Endothelial cell (in vitro differentiated cells): ENCODE results near the gene SOX5. TPM values are rescaled to one million over a fixed set of nuclear protein-coding genes. Genes with fewer than 3 reads are reported as not detected.

Source experiments
- DNase-seq: peaks from one replicate; pipeline ENCODE4 v3.0.0; 2021; ENCODE audit warnings: low spot score
- H3K27ac Mint-ChIP-seq: one replicate; pipeline ENCODE4 v1.8.0; 2021; ENCODE audit warnings: mixed read lengths, inconsistent platforms; ENCODE audit not compliant: unreplicated experiment
- H3K27me3 Mint-ChIP-seq: one replicate; pipeline ENCODE4 v1.8.0; 2021; ENCODE audit warnings: mild to moderate bottlenecking, moderate library complexity, mixed read lengths, inconsistent platforms; ENCODE audit not compliant: unreplicated experiment
- H3K36me3 Mint-ChIP-seq: one replicate; pipeline ENCODE4 v1.8.0; 2021; ENCODE audit warnings: mild to moderate bottlenecking, low read depth, mixed read lengths, inconsistent platforms; ENCODE audit not compliant: unreplicated experiment
- H3K4me1 Mint-ChIP-seq: one replicate; pipeline ENCODE4 v1.8.0; 2021; ENCODE audit warnings: mild to moderate bottlenecking, mixed read lengths, inconsistent platforms; ENCODE audit not compliant: unreplicated experiment
- H3K4me3 Mint-ChIP-seq: one replicate; pipeline ENCODE4 v1.8.0; 2021; ENCODE audit warnings: mild to moderate bottlenecking, mixed read lengths, inconsistent platforms; ENCODE audit not compliant: unreplicated experiment
- H3K9me3 Mint-ChIP-seq: one replicate; pipeline ENCODE4 v1.8.0; 2021; ENCODE audit warnings: mixed read lengths, inconsistent platforms; ENCODE audit not compliant: unreplicated experiment
- long read RNA-seq: library from polyadenylated mRNA; unstranded; transcript quantifications from one replicate; pipeline ENCODE4 v2.0.0, GENCODE V29; 2020; ENCODE audit not compliant: unreplicated experiment
- total RNA-seq: library from RNA; stranded (reverse); fragmentation: NEBNext Ultra II Directional; extraction: Animal tissue kit (Norgen Biotek cat#: 25700); gene quantifications from one replicate; pipeline ENCODE4 v1.2.1, GENCODE V29; 2021; ENCODE audit not compliant: unreplicated experiment
- TF ChIP-seq, protein P1 (sequence below): fragments of 200-600 bp; sonication (generic); IDR thresholded peaks from one replicate; pipeline ENCODE4 v1.5.0; 2021; ENCODE audit warnings: antibody characterized with exemption; ENCODE audit not compliant: unreplicated experiment

SOX5 gene
- 23.1 TPM for total RNA-seq
- long read RNA-seq, partial matches to known transcripts = 0 of 1 reads
- long read RNA-seq, other reads (novel, unspliced or antisense) = 1 of 1 reads

DNA sequence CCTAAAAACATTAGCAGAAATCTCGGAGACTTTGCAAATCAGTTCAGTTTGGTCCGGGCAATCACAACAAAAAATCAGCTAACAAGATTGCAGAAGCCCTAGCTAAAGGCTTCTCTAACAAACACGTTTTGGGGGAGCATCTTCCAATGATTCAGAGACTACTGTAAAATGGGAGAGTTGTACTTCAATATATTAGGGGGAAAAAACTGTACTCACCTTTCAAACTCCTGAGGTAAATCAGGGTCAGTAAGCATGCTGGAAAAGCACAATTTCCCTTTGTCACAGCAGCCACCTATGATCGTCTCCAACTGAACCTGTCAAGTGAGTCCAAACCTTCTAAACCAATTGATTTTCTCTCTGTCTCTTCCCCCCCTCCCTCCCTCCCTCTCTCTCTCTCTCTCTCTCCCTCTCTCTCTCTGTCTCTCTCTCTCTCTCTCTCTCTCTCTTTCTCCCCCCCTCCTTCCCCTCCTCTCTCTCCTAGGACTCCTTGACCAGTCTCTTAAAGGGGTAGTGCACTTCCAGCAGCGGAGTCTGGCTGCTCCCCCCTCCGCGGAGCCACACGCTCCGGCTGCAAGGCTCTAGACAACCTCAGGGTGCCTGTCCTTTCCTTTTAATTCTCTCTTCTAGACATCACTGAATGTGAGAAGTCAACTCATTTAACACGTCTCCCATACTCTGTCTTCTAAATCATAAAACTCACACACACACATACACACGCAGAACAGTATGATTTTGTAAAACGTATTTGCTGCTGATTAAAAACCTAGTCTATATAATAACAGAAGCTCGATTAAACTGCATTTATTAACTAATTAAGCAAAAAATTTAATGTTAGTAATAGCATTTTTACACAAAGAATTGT lies at the start of gene SOX5:
TSS of gene SOX5 (minus strand) at position 323 of the 862 bp plus-strand sequence. CDS start at position 254, 69 bp downstream.
- Mint-ChIP-seq H3K4me3 (no peak within 1 kb of the TSS), H3K36me3 (no peaks in the 10 kb centered on the region), H3K9me3 (no peaks in the 10 kb centered on the region), H3K27me3 (no peaks in the 10 kb centered on the region), H3K4me1 (peaks cover 7% of the 10 kb centered on the region), H3K27ac (no peak within 1 kb of the TSS)
- DNase-seq = peak; percentile 54
- TF ChIP-seq, protein P1, sequence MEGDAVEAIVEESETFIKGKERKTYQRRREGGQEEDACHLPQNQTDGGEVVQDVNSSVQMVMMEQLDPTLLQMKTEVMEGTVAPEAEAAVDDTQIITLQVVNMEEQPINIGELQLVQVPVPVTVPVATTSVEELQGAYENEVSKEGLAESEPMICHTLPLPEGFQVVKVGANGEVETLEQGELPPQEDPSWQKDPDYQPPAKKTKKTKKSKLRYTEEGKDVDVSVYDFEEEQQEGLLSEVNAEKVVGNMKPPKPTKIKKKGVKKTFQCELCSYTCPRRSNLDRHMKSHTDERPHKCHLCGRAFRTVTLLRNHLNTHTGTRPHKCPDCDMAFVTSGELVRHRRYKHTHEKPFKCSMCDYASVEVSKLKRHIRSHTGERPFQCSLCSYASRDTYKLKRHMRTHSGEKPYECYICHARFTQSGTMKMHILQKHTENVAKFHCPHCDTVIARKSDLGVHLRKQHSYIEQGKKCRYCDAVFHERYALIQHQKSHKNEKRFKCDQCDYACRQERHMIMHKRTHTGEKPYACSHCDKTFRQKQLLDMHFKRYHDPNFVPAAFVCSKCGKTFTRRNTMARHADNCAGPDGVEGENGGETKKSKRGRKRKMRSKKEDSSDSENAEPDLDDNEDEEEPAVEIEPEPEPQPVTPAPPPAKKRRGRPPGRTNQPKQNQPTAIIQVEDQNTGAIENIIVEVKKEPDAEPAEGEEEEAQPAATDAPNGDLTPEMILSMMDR = no peak

DNA sequence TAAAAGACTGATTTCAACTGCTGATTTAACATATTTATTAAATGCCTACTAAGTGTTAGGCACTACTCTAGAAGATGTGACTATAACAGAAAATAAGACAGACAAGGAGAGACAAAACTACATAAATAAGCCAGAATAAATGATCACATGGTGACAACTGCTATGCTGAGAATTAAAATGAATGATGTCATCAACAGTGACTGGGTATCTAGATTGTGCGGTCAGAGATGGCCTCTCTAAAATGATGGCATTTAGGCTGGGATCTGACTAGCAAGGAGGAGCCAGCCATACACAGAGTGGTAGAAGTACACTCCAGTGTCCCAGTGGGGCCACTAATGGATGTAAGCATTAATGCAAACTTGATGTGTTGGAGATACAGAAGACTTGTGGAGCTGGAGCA lies 37.6 kb upstream of the SOX5 start:
- Mint-ChIP-seq H3K27me3 (no peaks in the 10 kb centered on the region), H3K4me3 (no peak overlapping the region), H3K36me3 (no peaks in the 10 kb centered on the region), H3K9me3 (no peaks in the 10 kb centered on the region), H3K27ac (no peak overlapping the region), H3K4me1 (no peaks in the 10 kb centered on the region)
- TF ChIP-seq, protein P1 = no peak
- no peak for DNase-seq

DNA sequence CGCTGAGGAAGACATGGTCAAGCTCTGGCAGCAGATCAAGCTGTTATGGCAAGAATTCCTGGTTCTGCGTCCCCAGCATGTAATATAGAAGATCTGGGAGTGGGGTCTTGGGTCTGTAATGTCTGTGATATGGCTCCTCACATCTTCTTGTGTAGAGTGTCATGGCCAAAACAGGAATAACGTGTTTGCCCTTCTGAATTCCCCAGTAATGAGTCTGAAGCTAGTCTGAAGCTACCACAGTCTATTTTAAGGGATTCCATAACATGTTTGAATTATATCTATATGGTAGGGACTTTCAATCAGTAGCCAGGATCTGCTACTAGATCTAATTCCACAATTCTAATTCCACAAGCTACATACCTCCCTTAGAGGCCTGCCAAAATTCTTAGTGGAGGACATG lies 31.4 kb upstream of the SOX5 start:
- H3K4me1 Mint-ChIP-seq = no peaks in the 10 kb centered on the region
- TF ChIP-seq, protein P1 = no peak
- no peak overlapping the region for H3K4me3 Mint-ChIP-seq
- H3K36me3 Mint-ChIP-seq = no peaks in the 10 kb centered on the region
- no peaks in the 10 kb centered on the region for H3K9me3 Mint-ChIP-seq
- no peak for DNase-seq
- no peaks in the 10 kb centered on the region for H3K27me3 Mint-ChIP-seq
- H3K27ac Mint-ChIP-seq = no peak overlapping the region

DNA sequence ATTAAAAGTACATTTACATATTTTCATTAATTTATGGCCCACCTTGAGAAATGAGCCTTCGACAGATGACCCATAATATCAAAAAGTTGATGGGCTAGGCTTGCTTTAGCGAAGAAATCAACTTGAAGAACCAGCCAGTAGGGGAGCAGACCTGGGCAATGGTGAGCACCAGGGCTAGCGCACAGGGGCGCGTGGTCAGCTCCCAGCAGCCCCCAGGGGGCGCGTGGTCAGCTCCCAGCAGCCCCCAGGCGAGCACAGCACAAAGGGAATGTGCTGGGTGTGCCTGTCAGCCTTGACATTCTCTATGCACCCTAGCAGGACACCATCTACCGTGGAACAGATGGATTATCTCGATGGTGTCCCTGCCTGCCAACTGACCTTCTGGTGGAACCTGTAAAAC lies 15.3 kb upstream of the SOX5 start:
- Mint-ChIP-seq H3K27me3 (no peaks in the 10 kb centered on the region), H3K9me3 (no peaks in the 10 kb centered on the region), H3K4me1 (no peaks in the 10 kb centered on the region)

DNA sequence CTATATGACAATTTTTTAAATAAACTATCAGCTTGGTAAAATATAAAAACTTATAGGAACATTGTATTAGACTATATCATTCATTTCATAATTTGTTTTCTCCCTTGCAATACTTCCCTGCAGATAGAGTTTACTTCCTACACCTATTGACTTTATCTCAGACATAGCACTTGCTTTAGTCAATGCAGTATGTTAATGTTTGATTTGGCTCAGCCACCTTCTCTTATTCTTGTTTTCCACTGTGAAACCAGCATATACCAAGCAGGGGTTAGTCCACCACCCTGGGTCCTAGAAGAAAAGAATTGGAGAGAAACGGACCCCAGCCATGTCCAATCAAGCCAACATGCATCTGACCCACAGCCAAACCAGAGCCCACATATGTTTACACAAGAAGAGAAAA lies 10.4 kb upstream of the SOX5 start:
- TF ChIP-seq, protein P1 = no peak
- H3K27ac Mint-ChIP-seq = no peak overlapping the region
- H3K4me3 Mint-ChIP-seq = no peak overlapping the region
- no peaks in the 10 kb centered on the region for H3K36me3 Mint-ChIP-seq
- H3K9me3 Mint-ChIP-seq = no peaks in the 10 kb centered on the region
- DNase-seq = no peak
- H3K4me1 Mint-ChIP-seq = no peaks in the 10 kb centered on the region
- H3K27me3 Mint-ChIP-seq = no peaks in the 10 kb centered on the region

More for the DNA sequence above, 15.3 kb upstream of the SOX5 start:
- Mint-ChIP-seq H3K36me3 (no peaks in the 10 kb centered on the region), H3K27ac (no peak overlapping the region), H3K4me3 (no peak overlapping the region)
- DNase-seq = no peak
- TF ChIP-seq, protein P1 = no peak
